Nephron progenitor cell (in vitro differentiated cells): Measurements from ENCODE around the gene MYLK2.
A peak's percentile ranks its signal among the peaks of the same experiment; 100 is the strongest.

Experiments used
- DNase-seq: peaks from one replicate; pipeline ENCODE4 v3.0.0; 2021
- H3K27ac Mint-ChIP-seq: 2 replicates; pipeline ENCODE4 v1.8.0; 2021; ENCODE audit warnings: mild to moderate bottlenecking, moderate library complexity, mixed read lengths
- H3K27me3 Mint-ChIP-seq: 2 replicates; pipeline ENCODE4 v1.8.0; 2021; ENCODE audit warnings: mild to moderate bottlenecking, low read depth, mixed read lengths; ENCODE audit not compliant: poor library complexity
- H3K36me3 Mint-ChIP-seq: 2 replicates; pipeline ENCODE4 v1.8.0; 2021; ENCODE audit warnings: low read depth, mixed read lengths
- H3K4me1 Mint-ChIP-seq: 2 replicates; pipeline ENCODE4 v1.8.0; 2021; ENCODE audit warnings: mixed read lengths
- H3K4me3 Mint-ChIP-seq: 2 replicates; pipeline ENCODE4 v1.8.0; 2021; ENCODE audit warnings: mild to moderate bottlenecking, moderate library complexity, mixed read lengths
- H3K9me3 Mint-ChIP-seq: 2 replicates; pipeline ENCODE4 v1.8.0; 2021; ENCODE audit warnings: mild to moderate bottlenecking, moderate library complexity, mixed read lengths
- TF ChIP-seq, protein P1 (sequence below): fragments of 200-600 bp; sonication (generic); IDR thresholded peaks from 2 replicates; pipeline ENCODE4 v1.5.0; 2021; ENCODE audit warnings: antibody characterized with exemption

MYLK2 gene

DNA sequence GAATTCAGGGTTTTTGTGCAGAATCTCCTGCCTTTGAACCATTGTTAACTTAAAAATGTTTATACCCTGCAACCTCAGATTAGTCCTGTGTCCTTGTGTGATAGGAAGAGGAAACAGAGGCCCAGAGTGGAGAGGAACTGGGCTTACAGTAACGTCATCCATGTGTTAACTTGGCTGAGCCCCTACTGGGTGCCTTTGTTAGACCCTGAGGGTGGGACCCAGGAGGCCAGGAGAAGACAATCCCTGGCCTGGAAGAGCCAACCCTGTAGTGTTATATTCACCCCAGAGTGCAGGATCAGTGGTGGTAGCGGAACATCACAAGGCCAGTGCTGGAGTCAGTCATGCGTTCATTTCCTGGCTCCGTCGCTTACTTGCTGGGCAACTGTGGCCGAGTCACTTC, 10.6 kb downstream of the MYLK2 start:
- H3K4me3 Mint-ChIP-seq, result no peak overlapping the region
- DNase-seq, result no peak
- H3K27ac Mint-ChIP-seq, result no peak overlapping the region
- H3K9me3 Mint-ChIP-seq, result no peaks in the 10 kb centered on the region
- peaks cover 32% of the 10 kb centered on the region for H3K4me1 Mint-ChIP-seq
- TF ChIP-seq, protein P1, sequence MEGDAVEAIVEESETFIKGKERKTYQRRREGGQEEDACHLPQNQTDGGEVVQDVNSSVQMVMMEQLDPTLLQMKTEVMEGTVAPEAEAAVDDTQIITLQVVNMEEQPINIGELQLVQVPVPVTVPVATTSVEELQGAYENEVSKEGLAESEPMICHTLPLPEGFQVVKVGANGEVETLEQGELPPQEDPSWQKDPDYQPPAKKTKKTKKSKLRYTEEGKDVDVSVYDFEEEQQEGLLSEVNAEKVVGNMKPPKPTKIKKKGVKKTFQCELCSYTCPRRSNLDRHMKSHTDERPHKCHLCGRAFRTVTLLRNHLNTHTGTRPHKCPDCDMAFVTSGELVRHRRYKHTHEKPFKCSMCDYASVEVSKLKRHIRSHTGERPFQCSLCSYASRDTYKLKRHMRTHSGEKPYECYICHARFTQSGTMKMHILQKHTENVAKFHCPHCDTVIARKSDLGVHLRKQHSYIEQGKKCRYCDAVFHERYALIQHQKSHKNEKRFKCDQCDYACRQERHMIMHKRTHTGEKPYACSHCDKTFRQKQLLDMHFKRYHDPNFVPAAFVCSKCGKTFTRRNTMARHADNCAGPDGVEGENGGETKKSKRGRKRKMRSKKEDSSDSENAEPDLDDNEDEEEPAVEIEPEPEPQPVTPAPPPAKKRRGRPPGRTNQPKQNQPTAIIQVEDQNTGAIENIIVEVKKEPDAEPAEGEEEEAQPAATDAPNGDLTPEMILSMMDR, result no peak
- no peaks in the 10 kb centered on the region for H3K36me3 Mint-ChIP-seq
- no peaks in the 10 kb centered on the region for H3K27me3 Mint-ChIP-seq

- H3K4me3 Mint-ChIP-seq, result no peak overlapping the region
- H3K36me3 Mint-ChIP-seq, result no peaks in the 10 kb centered on the region
- H3K27me3 Mint-ChIP-seq, result no peaks in the 10 kb centered on the region
- no peaks in the 10 kb centered on the region for H3K9me3 Mint-ChIP-seq
- H3K27ac Mint-ChIP-seq, result no peak overlapping the region
- no peak for DNase-seq
- TF ChIP-seq, protein P1, result no peak
- peaks cover 39% of the 10 kb centered on the region for H3K4me1 Mint-ChIP-seq
Measured at GRCh38 chr20:31830406-31830981, 11.3 kb downstream of the MYLK2 start.

GRCh38 chr20:31831211-31831610, 12.1 kb downstream of the MYLK2 start:
- Mint-ChIP-seq H3K9me3 (no peaks in the 10 kb centered on the region), H3K27me3 (no peaks in the 10 kb centered on the region), H3K4me3 (no peak overlapping the region), H3K4me1 (peaks cover 44% of the 10 kb centered on the region), H3K27ac (no peak overlapping the region), H3K36me3 (no peaks in the 10 kb centered on the region)
- no peak for DNase-seq
- TF ChIP-seq, protein P1, result no peak

GRCh38 chr20:31831771-31832306, 12.7 kb downstream of the MYLK2 start:
- Mint-ChIP-seq H3K4me3 (no peak overlapping the region), H3K9me3 (no peaks in the 10 kb centered on the region), H3K27ac (no peak overlapping the region), H3K27me3 (no peaks in the 10 kb centered on the region), H3K36me3 (no peaks in the 10 kb centered on the region), H3K4me1 (peaks cover 49% of the 10 kb centered on the region)
- DNase-seq, result no peak
- TF ChIP-seq, protein P1, result no peak

DNA sequence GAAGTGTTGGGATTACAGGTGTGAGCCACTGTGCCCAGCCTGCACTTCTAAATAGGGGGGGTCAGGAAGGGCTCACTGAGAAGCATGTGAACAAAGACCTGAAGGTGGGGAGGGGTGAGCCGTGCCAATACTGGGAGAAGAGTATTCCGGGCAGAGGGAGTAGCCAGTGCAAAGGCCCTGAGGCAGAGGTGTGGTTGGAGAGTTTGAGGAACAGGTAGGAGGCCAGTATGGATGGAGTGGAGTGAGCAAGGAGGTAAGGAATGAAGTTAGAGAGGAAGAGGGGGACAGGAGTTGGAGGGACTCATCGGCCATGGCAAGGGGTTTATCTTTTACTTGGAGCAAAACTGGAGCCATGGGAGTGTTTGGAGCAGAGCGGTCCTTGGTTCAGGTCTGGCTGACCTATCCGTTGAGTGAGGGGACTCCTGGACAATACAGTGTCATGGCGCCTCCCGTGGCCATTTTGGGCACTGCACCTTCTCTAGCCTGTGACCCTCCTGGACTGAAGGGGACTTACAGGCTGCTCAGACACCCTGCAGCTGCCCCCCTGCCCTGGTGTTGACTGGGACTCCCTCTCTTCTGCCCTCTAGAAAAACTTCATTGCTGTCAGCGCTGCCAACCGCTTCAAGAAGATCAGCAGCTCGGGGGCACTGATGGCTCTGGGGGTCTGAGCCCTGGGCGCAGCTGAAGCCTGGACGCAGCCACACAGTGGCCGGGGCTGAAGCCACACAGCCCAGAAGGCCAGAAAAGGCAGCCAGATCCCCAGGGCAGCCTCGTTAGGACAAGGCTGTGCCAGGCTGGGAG, 14.2 kb downstream of the MYLK2 start:
- H3K27ac Mint-ChIP-seq, result no peak overlapping the region
- H3K27me3 Mint-ChIP-seq, result no peaks in the 10 kb centered on the region
- H3K4me1 Mint-ChIP-seq, result peaks cover 49% of the 10 kb centered on the region
- H3K36me3 Mint-ChIP-seq, result no peaks in the 10 kb centered on the region
- no peaks in the 10 kb centered on the region for H3K9me3 Mint-ChIP-seq
- peak; percentile 93 for DNase-seq
- TF ChIP-seq, protein P1, result peak; percentile 91
- no peak overlapping the region for H3K4me3 Mint-ChIP-seq
